ENCODE data around the gene CNKSR3.

Gene CNKSR3

GRCh38 chr6:154488248-154488593, 22.3 kb downstream of the CNKSR3 start:
- no peak for DNase-seq (ENCODE audit: low spot score in 2 of 2)
- no peak for ATAC-seq (ENCODE audit: low read depth)
- H3K9me3 Mint-ChIP-seq, result no peaks in the 10 kb centered on the region
- no peak overlapping the region for H3K27ac Mint-ChIP-seq
- H3K27me3 Mint-ChIP-seq, result peaks cover 2% of the 10 kb centered on the region
- H3K36me3 Mint-ChIP-seq, result no peaks in the 10 kb centered on the region
- H3K4me3 Mint-ChIP-seq, result no peak overlapping the region
- H3K4me1 Mint-ChIP-seq, result no peaks in the 10 kb centered on the region

GRCh38 chr6:154487367-154488247, 22.9 kb downstream of the CNKSR3 start:
- DNase-seq (ENCODE audit: low spot score in 2 of 2) (no peak), ATAC-seq (ENCODE audit: low read depth) (no peak)
- no peaks in the 10 kb centered on the region for H3K9me3 Mint-ChIP-seq
- H3K4me3 Mint-ChIP-seq, result no peak overlapping the region
- H3K36me3 Mint-ChIP-seq, result no peaks in the 10 kb centered on the region
- no peak overlapping the region for H3K27ac Mint-ChIP-seq
- H3K4me1 Mint-ChIP-seq, result no peaks in the 10 kb centered on the region
- peaks cover 2% of the 10 kb centered on the region for H3K27me3 Mint-ChIP-seq

GRCh38 chr6:154485815-154486214, 24.7 kb downstream of the CNKSR3 start:
- Mint-ChIP-seq H3K27ac (no peak overlapping the region), H3K4me1 (no peaks in the 10 kb centered on the region), H3K4me3 (no peak overlapping the region), H3K27me3 (peaks cover 2% of the 10 kb centered on the region), H3K9me3 (no peaks in the 10 kb centered on the region), H3K36me3 (no peaks in the 10 kb centered on the region)
- no peak for DNase-seq (ENCODE audit: low spot score in 2 of 2)
- no peak for ATAC-seq (ENCODE audit: low read depth)

- ATAC-seq (ENCODE audit: low read depth) (no peak), DNase-seq (ENCODE audit: low spot score in 2 of 2) (no peak)
- no peaks in the 10 kb centered on the region for H3K4me1 Mint-ChIP-seq
- no peaks in the 10 kb centered on the region for H3K36me3 Mint-ChIP-seq
- no peak overlapping the region for H3K4me3 Mint-ChIP-seq
- H3K9me3 Mint-ChIP-seq, result no peaks in the 10 kb centered on the region
- no peak overlapping the region for H3K27ac Mint-ChIP-seq
- H3K27me3 Mint-ChIP-seq, result peaks cover 2% of the 10 kb centered on the region
Observed at GRCh38 chr6:154484942-154485341, 25.5 kb downstream of the CNKSR3 start.

- Mint-ChIP-seq H3K36me3 (no peaks in the 10 kb centered on the region), H3K4me3 (no peak overlapping the region), H3K27me3 (peaks cover 2% of the 10 kb centered on the region), H3K27ac (no peak overlapping the region), H3K4me1 (peaks cover 3% of the 10 kb centered on the region), H3K9me3 (no peaks in the 10 kb centered on the region)
- ATAC-seq (ENCODE audit: low read depth) (no peak), DNase-seq (ENCODE audit: low spot score in 2 of 2) (no peak)
Observed at GRCh38 chr6:154482858-154483257, 27.6 kb downstream of the CNKSR3 start.

- H3K27ac Mint-ChIP-seq, result no peak overlapping the region
- H3K4me3 Mint-ChIP-seq, result no peak overlapping the region
- no peak for ATAC-seq (ENCODE audit: low read depth)
- H3K4me1 Mint-ChIP-seq, result peaks cover 3% of the 10 kb centered on the region
- no peaks in the 10 kb centered on the region for H3K9me3 Mint-ChIP-seq
- DNase-seq (ENCODE audit: low spot score in 2 of 2), result no peak
- H3K36me3 Mint-ChIP-seq, result no peaks in the 10 kb centered on the region
- peaks cover 2% of the 10 kb centered on the region for H3K27me3 Mint-ChIP-seq
Observed at GRCh38 chr6:154481521-154482013, 28.9 kb downstream of the CNKSR3 start.

GRCh38 chr6:154479771-154480639, 30.5 kb downstream of the CNKSR3 start:
- peaks cover 2% of the 10 kb centered on the region for H3K27me3 Mint-ChIP-seq
- peaks cover 3% of the 10 kb centered on the region for H3K4me1 Mint-ChIP-seq
- DNase-seq (ENCODE audit: low spot score in 2 of 2) (no peak), ATAC-seq (ENCODE audit: low read depth) (no peak)
- no peaks in the 10 kb centered on the region for H3K36me3 Mint-ChIP-seq
- H3K4me3 Mint-ChIP-seq, result no peak overlapping the region
- no peak overlapping the region for H3K27ac Mint-ChIP-seq
- H3K9me3 Mint-ChIP-seq, result peaks cover 1% of the 10 kb centered on the region

- Mint-ChIP-seq H3K36me3 (no peaks in the 10 kb centered on the region), H3K27ac (no peak overlapping the region), H3K4me3 (no peak overlapping the region), H3K9me3 (peaks cover 1% of the 10 kb centered on the region), H3K27me3 (peaks cover 2% of the 10 kb centered on the region), H3K4me1 (peaks cover 3% of the 10 kb centered on the region)
- ATAC-seq (ENCODE audit: low read depth) (no peak), DNase-seq (ENCODE audit: low spot score in 2 of 2) (no peak)
Observed at GRCh38 chr6:154479351-154479769, 31.1 kb downstream of the CNKSR3 start.

GRCh38 chr6:154478701-154479060, 31.8 kb downstream of the CNKSR3 start:
- Mint-ChIP-seq H3K36me3 (no peaks in the 10 kb centered on the region), H3K27me3 (peaks cover 2% of the 10 kb centered on the region), H3K9me3 (peaks cover 1% of the 10 kb centered on the region), H3K4me3 (no peak overlapping the region), H3K4me1 (peaks cover 3% of the 10 kb centered on the region), H3K27ac (no peak overlapping the region)
- no peak for ATAC-seq (ENCODE audit: low read depth)
- no peak for DNase-seq (ENCODE audit: low spot score in 2 of 2)

- DNase-seq (ENCODE audit: low spot score in 2 of 2) (no peak), ATAC-seq (ENCODE audit: low read depth) (no peak)
- no peak overlapping the region for H3K27ac Mint-ChIP-seq
- H3K4me3 Mint-ChIP-seq, result no peak overlapping the region
- peaks cover 1% of the 10 kb centered on the region for H3K9me3 Mint-ChIP-seq
- peaks cover 3% of the 10 kb centered on the region for H3K4me1 Mint-ChIP-seq
- no peaks in the 10 kb centered on the region for H3K36me3 Mint-ChIP-seq
- H3K27me3 Mint-ChIP-seq, result no peaks in the 10 kb centered on the region
Observed at GRCh38 chr6:154478021-154478700, 32.3 kb downstream of the CNKSR3 start.

- Mint-ChIP-seq H3K36me3 (no peaks in the 10 kb centered on the region), H3K27me3 (peaks cover 1% of the 10 kb centered on the region), H3K27ac (no peak overlapping the region), H3K4me3 (no peak overlapping the region), H3K9me3 (peaks cover 1% of the 10 kb centered on the region), H3K4me1 (peaks cover 3% of the 10 kb centered on the region)
- no peak for ATAC-seq (ENCODE audit: low read depth)
- no peak for DNase-seq (ENCODE audit: low spot score in 2 of 2)
Observed at GRCh38 chr6:154476494-154476893, 34.0 kb downstream of the CNKSR3 start.

GRCh38 chr6:154474648-154475428, 35.6 kb downstream of the CNKSR3 start:
- Mint-ChIP-seq H3K27me3 (peaks cover 1% of the 10 kb centered on the region), H3K4me3 (no peak overlapping the region), H3K9me3 (peaks cover 3% of the 10 kb centered on the region)

GRCh38 chr6:154473324-154473723, 37.2 kb downstream of the CNKSR3 start:
- no peak for ATAC-seq (ENCODE audit: low read depth)
- Mint-ChIP-seq H3K36me3 (no peaks in the 10 kb centered on the region), H3K4me1 (peaks cover 5% of the 10 kb centered on the region), H3K9me3 (peaks cover 3% of the 10 kb centered on the region), H3K4me3 (no peak overlapping the region), H3K27me3 (peaks cover 1% of the 10 kb centered on the region), H3K27ac (no peak overlapping the region)
- DNase-seq (ENCODE audit: low spot score in 2 of 2), result no peak

More at GRCh38 chr6:154474648-154475428, 35.6 kb downstream of the CNKSR3 start:
- no peak for DNase-seq (ENCODE audit: low spot score in 2 of 2)
- Mint-ChIP-seq H3K4me1 (peaks cover 3% of the 10 kb centered on the region), H3K36me3 (no peaks in the 10 kb centered on the region), H3K27ac (no peak overlapping the region)
- ATAC-seq (ENCODE audit: low read depth), result no peak

Measured in memory B cell (primary cell).